HepG2 (cell line): Measurements from ENCODE around the gene PPHLN1. TPM values are rescaled to one million over a fixed set of nuclear protein-coding genes. Genes with fewer than 3 reads are reported as not detected.

Source experiments
- AGO1 ChIP-seq: fragments of 200-400 bp; formaldehyde crosslinking; IDR thresholded peaks from 2 replicates; pipeline ENCODE4 v1.6.1; 2017; ENCODE audit warnings: mild to moderate bottlenecking, low read depth, low read length, moderate library complexity; ENCODE audit not compliant: poor library complexity, severe bottlenecking
- AGO2 ChIP-seq: fragments of 200-400 bp; formaldehyde crosslinking; optimal IDR thresholded peaks from 2 replicates; pipeline ENCODE3; 2017; ENCODE audit warnings: mild to moderate bottlenecking, low read depth, low read length, moderate library complexity
- ATF1 ChIP-seq: IDR thresholded peaks from 2 replicates; pipeline ENCODE4 v1.6.1; 2016; ENCODE audit warnings: mild to moderate bottlenecking, control low read depth
- ATF4 ChIP-seq, 2 experiments: fragments of 450-650 bp in 1 of 2; sonication (generic) in 1 of 2; formaldehyde crosslinking; IDR thresholded peaks; 2 replicates each; pipeline versions ENCODE4 v1.5.0 to v1.8.0; 2020 to 2022; ENCODE audit warnings: mild to moderate bottlenecking in 1 of 2, missing genetic modification reagents in 1 of 2
- CHD4 ChIP-seq: fragments of 200-600 bp; sonication (generic); IDR thresholded peaks from 2 replicates; pipeline ENCODE4 v1.7.0; 2017; ENCODE audit warnings: mild to moderate bottlenecking, low read length, borderline replicate concordance
- DPF2 ChIP-seq: sonication (generic); formaldehyde crosslinking; IDR thresholded peaks from 2 replicates; pipeline ENCODE4 v1.4.0; 2020; ENCODE audit warnings: mild to moderate bottlenecking, low read depth, missing genetic modification reagents, borderline replicate concordance
- E2F2 ChIP-seq: sonication (generic); formaldehyde crosslinking; IDR thresholded peaks from 2 replicates; pipeline ENCODE4 v1.4.0; 2020; ENCODE audit warnings: missing genetic modification reagents, borderline replicate concordance
- HNF4G ChIP-seq, 2 experiments: sonication (generic) in 1 of 2; formaldehyde crosslinking in 1 of 2; IDR thresholded peaks; 2 replicates each; pipeline versions ENCODE4 v1.4.0 to v1.6.1; 2011 to 2020; ENCODE audit warnings: borderline replicate concordance in 2 of 2, low read depth in 2 of 2, mild to moderate bottlenecking in 2 of 2, low read length in 1 of 2, missing genetic modification reagents in 1 of 2, moderate library complexity in 1 of 2
- HNRNPK ChIP-seq: fragments of 200-400 bp; formaldehyde crosslinking; IDR thresholded peaks from 2 replicates; pipeline ENCODE4 v1.6.1; 2018; ENCODE audit warnings: low read length, low read depth, moderate library complexity, mild to moderate bottlenecking; ENCODE audit not compliant: poor library complexity, severe bottlenecking
- KLF11 ChIP-seq: IDR thresholded peaks from 2 replicates; pipeline ENCODE4 v1.6.1; 2016; ENCODE audit warnings: missing compliant biosample characterization
- PAXIP1 ChIP-seq: sonication (generic); formaldehyde crosslinking; conservative IDR thresholded peaks from 2 replicates; pipeline ENCODE4 v1.4.0; 2020; ENCODE audit warnings: mild to moderate bottlenecking, missing genetic modification reagents, moderate library complexity
- POGZ ChIP-seq: sonication (generic); formaldehyde crosslinking; IDR thresholded peaks from 2 replicates; pipeline ENCODE4 v1.4.0; 2020; ENCODE audit warnings: mild to moderate bottlenecking, missing genetic modification reagents
- PRDM10 ChIP-seq: sonication (generic); formaldehyde crosslinking; IDR thresholded peaks from 2 replicates; pipeline ENCODE4 v1.4.0; 2020; ENCODE audit warnings: low read depth, missing genetic modification reagents
- RAD21 ChIP-seq: fragments of 450-650 bp; formaldehyde crosslinking; IDR thresholded peaks from 2 replicates; pipeline ENCODE4 v1.5.0; 2020; ENCODE audit warnings: mild to moderate bottlenecking
- SIX4 ChIP-seq: sonication (generic); formaldehyde crosslinking; IDR thresholded peaks from 2 replicates; pipeline ENCODE4 v1.4.0; 2020; ENCODE audit warnings: missing genetic modification reagents
- TCF12 ChIP-seq, 2 experiments: fragments of 450-650 bp in 1 of 2; sonication (generic) in 1 of 2; formaldehyde crosslinking in 1 of 2; IDR thresholded peaks; 2 replicates each; pipeline versions ENCODE4 v1.6.1 to v1.8.0; 2017 to 2022; ENCODE audit warnings: antibody characterized with exemption in 1 of 2, mild to moderate bottlenecking in 1 of 2, missing genetic modification reagents in 1 of 2, moderate library complexity in 1 of 2
- ZNF12 ChIP-seq: sonication (generic); formaldehyde crosslinking; IDR thresholded peaks from 2 replicates; pipeline ENCODE4 v1.5.0; 2020; ENCODE audit warnings: missing genetic modification reagents
- ZNF616 ChIP-seq: sonication (generic); formaldehyde crosslinking; IDR thresholded peaks from 2 replicates; pipeline ENCODE4 v1.5.0; 2020; ENCODE audit warnings: low read depth, mild to moderate bottlenecking, missing genetic modification reagents
- polyA plus RNA-seq, 8 experiments: library from polyadenylated mRNA; depleted of rRNA in 3 of 8; stranded (reverse) in 7 of 8; unstranded in 1 of 8; fragments of >200 nt; fragmentation: Illumina TruSeq in 4 of 8; extraction: Trizol in 4 of 8; gene quantifications; 2 replicates each; pipeline versions ENCODE4 v1.2.1 to v1.2.3, GENCODE V29; 2011 to 2016; ENCODE audit warnings: low read depth in 4 of 8, missing spikeins in 1 of 8, mixed read lengths in 1 of 8; ENCODE audit not compliant: insufficient read depth in 1 of 8
- total RNA-seq, 5 experiments: library from RNA; depleted of rRNA; stranded (reverse); fragments of >200 nt; fragmentation: Illumina TruSeq; extraction: Trizol; gene quantifications; 2 replicates each; pipeline ENCODE4 v1.2.3, GENCODE V29; 2016; ENCODE audit warnings: low read depth in 1 of 5

Gene PPHLN1
- total and polyA plus RNA-seq, 2 of the 13 experiments (the other 11 are each of a cell fraction or from before 2014, with no cell fraction given): 43.4 to 66.0 TPM

GRCh38 chr12:42325653-42326474, at the start of gene PPHLN1, which contains the start of gene ZCRB1 (continued):
- TF ChIP-seq KLF11 (CRISPR knock-in tag) (no peak), DPF2 (CRISPR knock-in tag) (no peak), TCF12 (IDR thresholded peaks at IDR 0.05) (no peak), TCF12 (CRISPR knock-in tag; IDR thresholded peaks at IDR 0.05) (no peak), ZNF12 (CRISPR knock-in tag) (peak; percentile 63; the same call in 1 of the 2 replicates), AGO1 (peak; percentile 63), RAD21 (CRISPR knock-in tag) (peak; percentile 37; the same call in 1 of the 2 replicates), AGO2 (no peak), PRDM10 (CRISPR knock-in tag) (peak; percentile 57; the same call in 1 of the 2 replicates), SIX4 (CRISPR knock-in tag) (no peak), E2F2 (CRISPR knock-in tag) (no peak; the same call in 1 of the 2 replicates), CHD4 (no peak), ATF4 (CRISPR knock-in tag; IDR thresholded peaks at IDR 0.05) (no peak), HNF4G (IDR thresholded peaks at IDR 0.05; ENCODE audit: borderline replicate concordance, low read depth, low read length) (no peak), HNF4G (CRISPR knock-in tag; IDR thresholded peaks at IDR 0.05; ENCODE audit: borderline replicate concordance, low read depth) (no peak), ATF1 (peak; percentile 97), POGZ (CRISPR knock-in tag) (peak; percentile 84), HNRNPK (no peak), PAXIP1 (CRISPR knock-in tag) (no peak), ZNF616 (no peak)
